Measurements from ENCODE around the gene POLDIP2. TPM values are rescaled to one million over a fixed set of nuclear protein-coding genes. Genes with fewer than 3 reads are reported as not detected.

Gene POLDIP2
- total and polyA plus RNA-seq, 9 donors: 37.4 to 110 (median 59.6) TPM

- WGBS, 3 donors: 14 to 25% (median 23%) methylated on average over 3 of the region's 3 CpGs
- Histone ChIP-seq H3K9me3 (no peaks in the 10 kb centered on the region), H3K27me3 (no peaks in the 10 kb centered on the region), H3K36me3 (no peaks in the 10 kb centered on the region), H3K27ac (no peak overlapping the region), H3K4me1 (ENCODE audit: insufficient read depth) (no peaks in the 10 kb centered on the region), H3K4me3 (no peak overlapping the region)
- TF ChIP-seq CTCF (IDR thresholded peaks at IDR 0.05) (no peak), EP300 (IDR thresholded peaks at IDR 0.05) (no peak), POLR2A (IDR thresholded peaks at IDR 0.05) (no peak)
- intact Hi-C loops (cut with DNase I): no loop called here
- DNase-seq: no peak
These were observed 58.9 kb downstream of the POLDIP2 start for GRCh38 chr17:28298449-28298848.

Small RNA genes within 50 kb of the gene (microRNA-seq; reads per million reads assigned to microRNA genes)
- gene MIR4723: 0.36 to 1.1 (median 0.75) reads per million in 3 donors

Other genes with a start within 250 kb of the POLDIP2 start
- 10 to 100 TPM; 18.7 to 74.4 (median 26.0) TPM for gene TMEM97, start 38.3 kb downstream of the POLDIP2 start, total RNA-seq
- gene TMEM97, start 38.3 kb downstream of the POLDIP2 start, polyA plus RNA-seq: 10 to 100 TPM; 20.3 to 93.0 TPM
- gene IFT20, start 22.1 kb downstream of the POLDIP2 start, total RNA-seq: 10 to 100 TPM; 20.2 to 49.2 (median 24.3) TPM
- 10 to 100 TPM; 39.4 to 44.3 TPM for gene IFT20, start 22.1 kb downstream of the POLDIP2 start, polyA plus RNA-seq
- 10 to 100 TPM; 13.5 to 36.3 (median 31.5) TPM for gene TNFAIP1, start 21.8 kb downstream of the POLDIP2 start, total RNA-seq
- 10 to 100 TPM; 13.4 to 37.9 TPM for gene TNFAIP1, start 21.8 kb downstream of the POLDIP2 start, polyA plus RNA-seq
- gene SEBOX, start 7.7 kb upstream of the POLDIP2 start, total RNA-seq: not detected
- gene SEBOX, start 7.7 kb upstream of the POLDIP2 start, polyA plus RNA-seq: not detected
- 1 to 10 TPM in 5 of 7 donors, under 1 TPM in 1, not detected in 1; 0.25 to 5.9 (median 4.1) TPM for gene VTN, start 12.8 kb upstream of the POLDIP2 start, total RNA-seq
- gene VTN, start 12.8 kb upstream of the POLDIP2 start, polyA plus RNA-seq: 10 to 100 TPM in 1 of 2 donors, 1 to 10 TPM in 1; 1.5 to 20.5 TPM
- 10 to 100 TPM in 6 of 7 donors, 1 to 10 TPM in 1; 7.4 to 21.5 (median 16.5) TPM for gene SARM1, start 14.2 kb upstream of the POLDIP2 start, total RNA-seq
- gene SARM1, start 14.2 kb upstream of the POLDIP2 start, polyA plus RNA-seq: 10 to 100 TPM in 1 of 2 donors, 1 to 10 TPM in 1; 9.0 to 12.4 TPM
- gene SLC46A1, start 48.7 kb upstream of the POLDIP2 start, total RNA-seq: 10 to 100 TPM in 5 of 7 donors, 1 to 10 TPM in 2; 5.0 to 13.6 (median 12.2) TPM
- gene SLC46A1, start 48.7 kb upstream of the POLDIP2 start, polyA plus RNA-seq: 10 to 100 TPM in 1 of 2 donors, 1 to 10 TPM in 1; 4.0 to 32.2 TPM
- gene SLC13A2, start 116.1 kb upstream of the POLDIP2 start, total RNA-seq: under 1 TPM in 1 of 7 donors, not detected in 6; 0.95 TPM
- gene SLC13A2, start 116.1 kb upstream of the POLDIP2 start, polyA plus RNA-seq: not detected
- gene FOXN1, start 148.8 kb upstream of the POLDIP2 start, total RNA-seq: not detected
- not detected for gene FOXN1, start 148.8 kb upstream of the POLDIP2 start, polyA plus RNA-seq
- gene UNC119, start 195.1 kb upstream of the POLDIP2 start, total RNA-seq: 10 to 100 TPM; 14.4 to 27.3 (median 19.5) TPM
- gene UNC119, start 195.1 kb upstream of the POLDIP2 start, polyA plus RNA-seq: 10 to 100 TPM; 18.6 to 19.3 TPM
- 10 to 100 TPM; 16.1 to 42.2 (median 33.5) TPM for gene PIGS, start 214.0 kb upstream of the POLDIP2 start, total RNA-seq
- gene PIGS, start 214.0 kb upstream of the POLDIP2 start, polyA plus RNA-seq: 10 to 100 TPM; 26.6 to 64.8 TPM
- gene ALDOC, start 219.4 kb upstream of the POLDIP2 start, total RNA-seq: 10 to 100 TPM; 17.1 to 71.5 (median 28.4) TPM
- 10 to 100 TPM; 25.4 to 39.1 TPM for gene ALDOC, start 219.4 kb upstream of the POLDIP2 start, polyA plus RNA-seq
- gene SPAG5, start 241.5 kb upstream of the POLDIP2 start, total RNA-seq: 1 to 10 TPM; 2.1 to 5.0 (median 3.3) TPM
- 1 to 10 TPM; 2.9 to 3.8 TPM for gene SPAG5, start 241.5 kb upstream of the POLDIP2 start, polyA plus RNA-seq

Measured in ovary (tissue), 9 donors.